ENCODE data around the gene WDR81.

- no peak; the same call in 1 of the 2 replicates for TF ChIP-seq CTCF (IDR thresholded peaks at IDR 0.05; ENCODE audit: low read length)
- no peak for TF ChIP-seq EZH2 (IDR thresholded peaks at IDR 0.05; ENCODE audit: borderline replicate concordance, low read length)
Observed at GRCh38 chr17:1752425-1753262, 28.1 kb downstream of the WDR81 start.

Data from OCI-LY1 (cell line).